HepG2 (cell line): ENCODE measurements around the gene NOTO. TPM values are rescaled to one million over a fixed set of nuclear protein-coding genes. Genes with fewer than 3 reads are reported as not detected.
A peak's percentile ranks its signal among the peaks of the same experiment; 100 is the strongest.

Source experiments
- CEBPB ChIP-seq: IDR thresholded peaks from 2 replicates; pipeline ENCODE4 v1.6.1; 2011; ENCODE audit warnings: low read depth, low read length, improper control_type of control experiment, borderline replicate concordance
- ELF4 ChIP-seq: sonication (generic); formaldehyde crosslinking; IDR thresholded peaks from 2 replicates; pipeline ENCODE4 v1.5.0; 2020; ENCODE audit warnings: missing genetic modification reagents, mild to moderate bottlenecking, moderate library complexity, borderline replicate concordance
- ETV6 ChIP-seq: sonication (generic); formaldehyde crosslinking; conservative IDR thresholded peaks from 2 replicates; pipeline ENCODE4 v1.4.0; 2020; ENCODE audit warnings: missing genetic modification reagents
- MAX ChIP-seq: IDR thresholded peaks from 2 replicates; pipeline ENCODE4 v1.6.1; 2012; ENCODE audit warnings: inconsistent platforms
- MED8 ChIP-seq: sonication (generic); formaldehyde crosslinking; IDR thresholded peaks from 2 replicates; pipeline ENCODE4 v1.8.1; 2023; ENCODE audit warnings: mild to moderate bottlenecking, missing genetic modification reagents; ENCODE audit not compliant: insufficient replicate concordance
- MTERF4 ChIP-seq: sonication (generic); formaldehyde crosslinking; IDR thresholded peaks from 2 replicates; pipeline ENCODE4 v1.8.0; 2023; ENCODE audit warnings: mild to moderate bottlenecking, missing genetic modification reagents
- TRAFD1 ChIP-seq: sonication (generic); formaldehyde crosslinking; IDR thresholded peaks from 2 replicates; pipeline ENCODE4 v1.5.1; 2020; ENCODE audit warnings: missing genetic modification reagents, mild to moderate bottlenecking, borderline replicate concordance
- ZNF232 ChIP-seq: sonication (generic); formaldehyde crosslinking; IDR thresholded peaks from 2 replicates; pipeline ENCODE4 v1.4.0; 2020; ENCODE audit warnings: missing genetic modification reagents, borderline replicate concordance
- ZNF598 ChIP-seq: sonication (generic); formaldehyde crosslinking; IDR thresholded peaks from 2 replicates; pipeline ENCODE4 v1.5.1; 2020; ENCODE audit warnings: mild to moderate bottlenecking, missing genetic modification reagents, borderline replicate concordance
- ZNF629 ChIP-seq: sonication (generic); formaldehyde crosslinking; conservative IDR thresholded peaks from 2 replicates; pipeline ENCODE4 v1.5.0; 2020; ENCODE audit warnings: missing genetic modification reagents
- ZNF646 ChIP-seq: sonication (generic); formaldehyde crosslinking; IDR thresholded peaks from 2 replicates; pipeline ENCODE4 v1.9.0; 2021; ENCODE audit warnings: mild to moderate bottlenecking, missing genetic modification reagents
- ZNF687 ChIP-seq: sonication (generic); formaldehyde crosslinking; IDR thresholded peaks from 2 replicates; pipeline ENCODE4 v1.5.1; 2020; ENCODE audit warnings: mild to moderate bottlenecking, missing genetic modification reagents, moderate library complexity
- ZNF83 ChIP-seq: sonication (generic); formaldehyde crosslinking; IDR thresholded peaks from 2 replicates; pipeline ENCODE4 v1.4.0; 2020; ENCODE audit warnings: missing genetic modification reagents, mild to moderate bottlenecking, borderline replicate concordance
- polyA plus RNA-seq, 8 experiments: library from polyadenylated mRNA; depleted of rRNA in 3 of 8; stranded (reverse) in 7 of 8; unstranded in 1 of 8; fragments of >200 nt; fragmentation: Illumina TruSeq in 4 of 8; extraction: Trizol in 4 of 8; gene quantifications; 2 replicates each; pipeline versions ENCODE4 v1.2.1 to v1.2.3, GENCODE V29; 2011 to 2016; ENCODE audit warnings: low read depth in 4 of 8, missing spikeins in 1 of 8, mixed read lengths in 1 of 8; ENCODE audit not compliant: insufficient read depth in 1 of 8
- total RNA-seq, 5 experiments: library from RNA; depleted of rRNA; stranded (reverse); fragments of >200 nt; fragmentation: Illumina TruSeq; extraction: Trizol; gene quantifications; 2 replicates each; pipeline ENCODE4 v1.2.3, GENCODE V29; 2016; ENCODE audit warnings: low read depth in 1 of 5

The NOTO gene
- total and polyA plus RNA-seq, 2 of the 13 experiments (the other 11 are each of a cell fraction or from before 2014, with no cell fraction given) = not detected

- TF ChIP-seq ZNF646 (CRISPR knock-in tag) (peak; percentile 61; the same call in 1 of the 2 replicates), MTERF4 (CRISPR knock-in tag) (peak; percentile 89; the same call in 1 of the 2 replicates), ZNF629 (0 out of 2 replicates have a peak, but pooled peaks have one; percentile 6), ZNF687 (peak; percentile 92), TRAFD1 (CRISPR knock-in tag) (no peak), ZNF598 (CRISPR knock-in tag) (peak; percentile 14; the same call in 1 of the 2 replicates), ELF4 (CRISPR knock-in tag) (0 out of 2 replicates have a peak, but pooled peaks have one; percentile 2), MAX (peak; percentile 88), MED8 (CRISPR knock-in tag) (no peak), ETV6 (CRISPR knock-in tag) (no peak; the same call in none of the 2 replicates), ZNF232 (CRISPR knock-in tag) (peak; percentile 33; the same call in 1 of the 2 replicates), CEBPB (no peak), ZNF83 (no peak)
Measured at GRCh38 chr2:73233154-73233931, 31.0 kb downstream of the NOTO start, which contains the start of gene PRADC1 (continued).
